HG02678 (cell line): Measurements from ENCODE around the gene ITIH3.

Source experiments
- ATAC-seq: cut with Tn5 transposase; IDR thresholded peaks from one replicate; pipeline ENCODE4 v1.9.1; 2021; ENCODE audit warnings: mild to moderate bottlenecking, moderate library complexity; ENCODE audit not compliant: unreplicated experiment

Gene ITIH3

GRCh38 chr3:52792961-52793695 is 1.5 kb upstream of the ITIH3 start:
- ATAC-seq = no peak

GRCh38 chr3:52793702-52794611 is 639 bp upstream of the ITIH3 start:
- ATAC-seq = no peak

- no peak for ATAC-seq
These were observed 803 bp downstream of the ITIH3 start for GRCh38 chr3:52795298-52795900.

GRCh38 chr3:52796411-52796810 is 1.8 kb downstream of the ITIH3 start:
- no peak for ATAC-seq

GRCh38 chr3:52798376-52798977 is 3.9 kb downstream of the ITIH3 start:
- no peak for ATAC-seq

- no peak for ATAC-seq
These were observed 4.4 kb downstream of the ITIH3 start for GRCh38 chr3:52798978-52799476.

- no peak for ATAC-seq
These were observed 5.5 kb downstream of the ITIH3 start for GRCh38 chr3:52800079-52800478.

GRCh38 chr3:52801839-52802238 is 7.2 kb downstream of the ITIH3 start:
- ATAC-seq = no peak

GRCh38 chr3:52805270-52806039 is 10.9 kb downstream of the ITIH3 start:
- ATAC-seq = no peak

- ATAC-seq = no peak
These were observed 14.6 kb downstream of the ITIH3 start for GRCh38 chr3:52809149-52809548.

GRCh38 chr3:52809662-52810377 is 15.2 kb downstream of the ITIH3 start:
- no peak for ATAC-seq

- ATAC-seq = no peak
These were observed 16.3 kb downstream of the ITIH3 start for GRCh38 chr3:52810923-52811322.

GRCh38 chr3:52811452-52812011 is 16.9 kb downstream of the ITIH3 start:
- no peak for ATAC-seq

- no peak for ATAC-seq
These were observed 19.2 kb downstream of the ITIH3 start for GRCh38 chr3:52813810-52814209.

GRCh38 chr3:52816199-52816598 is 21.6 kb downstream of the ITIH3 start:
- ATAC-seq = no peak

- no peak for ATAC-seq
These were observed 22.1 kb downstream of the ITIH3 start for GRCh38 chr3:52816654-52817053.

- no peak for ATAC-seq
These were observed 22.6 kb downstream of the ITIH3 start for GRCh38 chr3:52817221-52817620.

GRCh38 chr3:52817860-52818259 is 23.3 kb downstream of the ITIH3 start:
- ATAC-seq = no peak

- no peak for ATAC-seq
These were observed 25.3 kb downstream of the ITIH3 start for GRCh38 chr3:52819936-52820335.
